GM18907 (cell line): ENCODE data around the gene SLC10A2.
"Not testable (repeated sequence)": the region's sequence is repeated elsewhere in the genome, so short reads cannot be mapped to it uniquely, and the experiment has no call there.

ENCODE experiments used
- ATAC-seq: cut with Tn5 transposase; IDR thresholded peaks from one replicate; pipeline ENCODE4 v1.9.1; 2021; ENCODE audit warnings: mild to moderate bottlenecking, moderate library complexity; ENCODE audit not compliant: unreplicated experiment

The SLC10A2 gene

GRCh38 chr13:103066079-103066780, at the start of gene SLC10A2:
TSS of gene SLC10A2 (minus strand) at chr13:103066417. CDS start at chr13:103066249, 168 bp downstream.
- ATAC-seq, result no peak

GRCh38 chr13:103107580-103107979, 41.4 kb upstream of the SLC10A2 start:
- ATAC-seq, result no peak

- no peak for ATAC-seq
Measured at GRCh38 chr13:103104340-103104739, 38.1 kb upstream of the SLC10A2 start.

GRCh38 chr13:103103456-103103855, 37.2 kb upstream of the SLC10A2 start:
- ATAC-seq, result not testable (repeated sequence)

GRCh38 chr13:103102482-103102881, 36.3 kb upstream of the SLC10A2 start:
- no peak for ATAC-seq

GRCh38 chr13:103101901-103102300, 35.7 kb upstream of the SLC10A2 start:
- ATAC-seq, result no peak

- ATAC-seq, result no peak
Measured at GRCh38 chr13:103101500-103101899, 35.3 kb upstream of the SLC10A2 start.

GRCh38 chr13:103100830-103101229, 34.6 kb upstream of the SLC10A2 start:
- no peak for ATAC-seq

- no peak for ATAC-seq
Measured at GRCh38 chr13:103099722-103100293, 33.6 kb upstream of the SLC10A2 start.

- ATAC-seq, result no peak
Measured at GRCh38 chr13:103098535-103098934, 32.3 kb upstream of the SLC10A2 start.

GRCh38 chr13:103097366-103097928, 31.2 kb upstream of the SLC10A2 start:
- no peak for ATAC-seq

- ATAC-seq, result not testable (repeated sequence)
Measured at GRCh38 chr13:103093649-103094048, 27.4 kb upstream of the SLC10A2 start.

- ATAC-seq, result no peak
Measured at GRCh38 chr13:103087275-103087674, 21.1 kb upstream of the SLC10A2 start.

- ATAC-seq, result no peak
Measured at GRCh38 chr13:103081435-103081834, 15.2 kb upstream of the SLC10A2 start.

- ATAC-seq, result peak; percentile 97
Measured at GRCh38 chr13:103078158-103078557, 11.9 kb upstream of the SLC10A2 start.

GRCh38 chr13:103068836-103069235, 2.6 kb upstream of the SLC10A2 start:
- ATAC-seq, result no peak

GRCh38 chr13:103067751-103068555, 1.7 kb upstream of the SLC10A2 start:
- peak; percentile 76 for ATAC-seq

GRCh38 chr13:103066781-103067345, 646 bp upstream of the SLC10A2 start:
- ATAC-seq, result no peak

GRCh38 chr13:103063376-103063775, 2.8 kb downstream of the SLC10A2 start:
- ATAC-seq, result no peak

- ATAC-seq, result peak; percentile 56
Measured at GRCh38 chr13:103062079-103062478, 4.1 kb downstream of the SLC10A2 start.

GRCh38 chr13:103056008-103056407, 10.2 kb downstream of the SLC10A2 start:
- no peak for ATAC-seq
